ENCODE results near the gene PIK3R5. TPM values are rescaled to one million over a fixed set of nuclear protein-coding genes. Genes with fewer than 3 reads are reported as not detected.

The PIK3R5 gene, protein sequence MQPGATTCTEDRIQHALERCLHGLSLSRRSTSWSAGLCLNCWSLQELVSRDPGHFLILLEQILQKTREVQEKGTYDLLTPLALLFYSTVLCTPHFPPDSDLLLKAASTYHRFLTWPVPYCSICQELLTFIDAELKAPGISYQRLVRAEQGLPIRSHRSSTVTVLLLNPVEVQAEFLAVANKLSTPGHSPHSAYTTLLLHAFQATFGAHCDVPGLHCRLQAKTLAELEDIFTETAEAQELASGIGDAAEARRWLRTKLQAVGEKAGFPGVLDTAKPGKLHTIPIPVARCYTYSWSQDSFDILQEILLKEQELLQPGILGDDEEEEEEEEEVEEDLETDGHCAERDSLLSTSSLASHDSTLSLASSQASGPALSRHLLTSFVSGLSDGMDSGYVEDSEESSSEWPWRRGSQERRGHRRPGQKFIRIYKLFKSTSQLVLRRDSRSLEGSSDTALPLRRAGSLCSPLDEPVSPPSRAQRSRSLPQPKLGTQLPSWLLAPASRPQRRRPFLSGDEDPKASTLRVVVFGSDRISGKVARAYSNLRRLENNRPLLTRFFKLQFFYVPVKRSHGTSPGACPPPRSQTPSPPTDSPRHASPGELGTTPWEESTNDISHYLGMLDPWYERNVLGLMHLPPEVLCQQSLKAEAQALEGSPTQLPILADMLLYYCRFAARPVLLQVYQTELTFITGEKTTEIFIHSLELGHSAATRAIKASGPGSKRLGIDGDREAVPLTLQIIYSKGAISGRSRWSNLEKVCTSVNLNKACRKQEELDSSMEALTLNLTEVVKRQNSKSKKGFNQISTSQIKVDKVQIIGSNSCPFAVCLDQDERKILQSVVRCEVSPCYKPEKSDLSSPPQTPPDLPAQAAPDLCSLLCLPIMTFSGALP
- 1 to 10 TPM; 1.1 to 2.9 (median 1.9) TPM for total RNA-seq
- under 1 TPM; 0.20 to 0.51 (median 0.47) TPM for polyA plus RNA-seq
- long read RNA-seq, donor 1 = 0 reads
- long read RNA-seq, donor 2, partial matches to known transcripts = 2 of 2 reads
- long read RNA-seq, donor 2, other reads (novel, unspliced or antisense) = 0 of 2 reads

DNA sequence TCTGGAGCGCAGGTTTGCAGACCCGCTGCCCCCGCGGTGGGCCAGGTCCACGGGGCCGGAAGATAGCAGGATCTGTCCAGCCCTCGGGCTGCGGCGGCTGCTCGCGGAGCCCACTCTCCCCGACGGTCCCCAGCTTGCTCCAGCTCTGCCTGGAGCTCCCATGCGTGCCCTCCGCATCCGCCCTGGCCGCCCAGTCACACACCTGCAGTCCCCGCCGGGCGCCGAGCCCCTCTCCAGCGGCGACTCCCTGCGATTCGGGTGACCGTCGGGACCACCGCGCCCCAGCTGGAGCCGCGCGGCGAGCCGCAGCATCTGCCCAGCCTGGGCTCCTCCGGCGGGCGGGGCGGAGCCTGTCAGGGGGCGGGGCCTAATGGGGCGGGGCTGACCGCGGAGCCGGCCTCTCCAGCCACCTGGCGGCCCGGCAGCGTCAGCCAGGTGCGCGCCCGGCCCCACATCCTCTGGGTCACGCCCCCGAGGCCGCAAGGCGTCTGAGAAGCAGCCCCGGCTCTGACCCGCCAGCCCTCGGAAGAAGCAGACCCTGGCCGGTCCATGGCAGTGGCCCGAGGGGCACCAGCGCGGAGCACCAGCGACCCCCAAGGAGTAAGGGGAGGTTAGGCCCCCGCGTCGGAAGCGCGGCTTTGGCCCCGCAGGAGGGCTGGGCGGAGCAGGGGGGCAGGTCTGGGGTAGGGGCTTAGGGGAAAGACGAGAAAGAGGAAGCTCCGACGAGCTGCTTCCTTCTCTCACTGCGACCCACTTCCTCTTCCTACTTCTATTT lies at the start of gene PIK3R5:
TSS of gene PIK3R5 (minus strand) at position 314 of the 775 bp plus-strand sequence. CDS start 54,213 bp downstream, outside the sequence.
- no peak for TF ChIP-seq CTCF (IDR thresholded peaks at IDR 0.05)
- no peak within 1 kb of the TSS for H3K27ac ChIP-seq

DNA sequence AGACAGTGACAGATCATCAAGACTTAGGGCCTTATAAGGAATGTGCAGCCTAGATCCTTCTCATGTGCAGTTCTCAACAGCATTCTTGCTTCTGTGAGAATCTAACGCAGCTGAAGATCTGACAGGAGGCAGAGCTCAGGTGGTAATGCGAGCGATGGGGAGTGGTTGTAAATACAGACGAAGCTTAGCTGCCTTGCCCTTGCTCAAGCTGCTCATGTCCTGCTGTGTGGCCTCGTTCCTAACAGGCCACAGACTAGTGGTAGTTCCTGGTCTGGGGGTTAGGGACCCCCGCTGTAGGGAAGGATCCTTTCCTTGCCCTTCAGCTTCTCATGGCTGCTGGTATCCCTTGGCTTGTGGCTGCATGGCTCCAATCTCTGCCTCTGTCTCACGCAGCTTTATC lies 45.5 kb upstream of the PIK3R5 start:
- no peak for ATAC-seq
- WGBS, 3 donors = 94 to 99% (median 98%) methylated on average over 7 of the region's 7 CpGs
- H3K4me3 ChIP-seq = no peak overlapping the region

More for the DNA sequence above, at the start of gene PIK3R5:
- 2 to 5% (median 3%) methylated on average over 49 to 72 of the region's 72 CpGs for WGBS, 3 donors
- peak; percentile 48 to 66 for DNase-seq
- Histone ChIP-seq H3K36me3 (ENCODE audit: insufficient read depth in 1 of 2, low read depth in 1 of 2) (no peaks in the 10 kb centered on the region), H3K9me3 (no peaks in the 10 kb centered on the region), H3K4me3 (peak within 1 kb of the TSS; percentile 52), H3K27me3 (ENCODE audit: insufficient read depth in 3 of 3, low read length in 2 of 3) (peaks cover 0 to 35% (median 24%) of the 10 kb centered on the region in 3 donors), H3K4me1 (no peaks in the 10 kb centered on the region)
- ATAC-seq = peak in 3 of 4 donors; percentile 44 to 56 (median 54)
- intact Hi-C loops (cut with DNase I) = no loop called here

GRCh38 chr17:9009737-9010136 lies 44.2 kb upstream of the PIK3R5 start:
- H3K9me3 ChIP-seq = no peaks in the 10 kb centered on the region
- no peak overlapping the region for H3K27ac ChIP-seq
- TF ChIP-seq CTCF (IDR thresholded peaks at IDR 0.05) = no peak
- ATAC-seq = no peak
- no peak for DNase-seq
- WGBS, 3 donors = 51 to 58% (median 52%) methylated on average over 6 of the region's 6 CpGs
- no peak overlapping the region for H3K4me3 ChIP-seq
- peaks cover 0 to 36% (median 7%) of the 10 kb centered on the region in 3 donors for H3K27me3 ChIP-seq (ENCODE audit: insufficient read depth in 3 of 3, low read length in 2 of 3)
- intact Hi-C loops (cut with DNase I) = loop anchor here in 1 of 2 donors (10.0 kb wide), 1 partner anchor 265 kb away; no protein-coding TSS in a partner anchor
- no peaks in the 10 kb centered on the region for H3K4me1 ChIP-seq
- no peaks in the 10 kb centered on the region for H3K36me3 ChIP-seq (ENCODE audit: insufficient read depth in 1 of 2, low read depth in 1 of 2)

More for the DNA sequence above, 45.5 kb upstream of the PIK3R5 start:
- TF ChIP-seq CTCF (IDR thresholded peaks at IDR 0.05) = no peak
- Histone ChIP-seq H3K4me1 (no peaks in the 10 kb centered on the region), H3K27me3 (ENCODE audit: insufficient read depth in 3 of 3, low read length in 2 of 3) (peaks cover 0 to 23% (median 2%) of the 10 kb centered on the region in 3 donors), H3K27ac (no peak overlapping the region), H3K36me3 (ENCODE audit: insufficient read depth in 1 of 2, low read depth in 1 of 2) (no peaks in the 10 kb centered on the region), H3K9me3 (no peaks in the 10 kb centered on the region)
- DNase-seq = no peak
- intact Hi-C loops (cut with DNase I) = no loop called here

- Histone ChIP-seq H3K9me3 (no peaks in the 10 kb centered on the region), H3K36me3 (ENCODE audit: insufficient read depth in 1 of 2, low read depth in 1 of 2) (no peaks in the 10 kb centered on the region), H3K27ac (no peak overlapping the region), H3K4me3 (no peak overlapping the region), H3K4me1 (no peaks in the 10 kb centered on the region), H3K27me3 (ENCODE audit: insufficient read depth in 3 of 3, low read length in 2 of 3) (peaks cover 0 to 42% (median 12%) of the 10 kb centered on the region in 3 donors)
- TF ChIP-seq CTCF (IDR thresholded peaks at IDR 0.05) = no peak
- intact Hi-C loops (cut with DNase I) = loop anchor here in 1 of 2 donors (10.0 kb wide), 1 partner anchor 266 kb away; no protein-coding TSS in a partner anchor
- DNase-seq (no peak), ATAC-seq (no peak)
- 81 to 91% (median 86%) methylated on average over 4 of the region's 4 CpGs for WGBS, 3 donors
These were observed 43.6 kb upstream of the PIK3R5 start for GRCh38 chr17:9009096-9009495.

All from psoas muscle (tissue), 8 donors.